HEK293 (cell line): Measurements from ENCODE around the gene SPTBN1.
A peak's percentile ranks its signal among the peaks of the same experiment; 100 is the strongest.

ENCODE experiments used
- CTCF ChIP-seq: fragments of 450-650 bp; formaldehyde crosslinking; IDR thresholded peaks from 2 replicates; pipeline ENCODE4 v1.5.1; 2016; ENCODE audit warnings: missing biosample characterization, missing genetic modification characterization
- ZNF549 ChIP-seq: fragments of 450-650 bp; IDR thresholded peaks from 2 replicates; pipeline ENCODE4 v1.5.1; 2018; ENCODE audit warnings: missing biosample characterization, missing genetic modification characterization, mild to moderate bottlenecking, inconsistent platforms, moderate library complexity
- ZNF571 ChIP-seq: fragments of 450-650 bp; formaldehyde crosslinking; IDR thresholded peaks from 2 replicates; pipeline ENCODE4 v1.5.0; 2017; ENCODE audit warnings: missing biosample characterization, missing genetic modification characterization

GRCh38 chr2:54557601-54558187, 101.6 kb downstream of the SPTBN1 start:
- TF ChIP-seq ZNF549 (tag by site-specific recombination) (no peak), ZNF571 (tag by site-specific recombination) (no peak), CTCF (tag by site-specific recombination) (peak; percentile 93)
